Measurements from ENCODE around the gene DUSP7. TPM values are rescaled to one million over a fixed set of nuclear protein-coding genes. Genes with fewer than 3 reads are reported as not detected.

The DUSP7 gene, protein sequence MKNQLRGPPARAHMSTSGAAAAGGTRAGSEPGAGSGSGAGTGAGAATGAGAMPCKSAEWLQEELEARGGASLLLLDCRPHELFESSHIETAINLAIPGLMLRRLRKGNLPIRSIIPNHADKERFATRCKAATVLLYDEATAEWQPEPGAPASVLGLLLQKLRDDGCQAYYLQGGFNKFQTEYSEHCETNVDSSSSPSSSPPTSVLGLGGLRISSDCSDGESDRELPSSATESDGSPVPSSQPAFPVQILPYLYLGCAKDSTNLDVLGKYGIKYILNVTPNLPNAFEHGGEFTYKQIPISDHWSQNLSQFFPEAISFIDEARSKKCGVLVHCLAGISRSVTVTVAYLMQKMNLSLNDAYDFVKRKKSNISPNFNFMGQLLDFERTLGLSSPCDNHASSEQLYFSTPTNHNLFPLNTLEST
- 9.6 and 14.0 TPM in 2 replicates for total RNA-seq (2014; rRNA removed; shearing (Covaris generic))

- DNase-seq (ENCODE audit: low read depth), result peak; percentile 56
These were observed at the start of gene DUSP7 for GRCh38 chr3:52056521-52056967. DUSP7 (minus strand) TSS chr3:52056571; CDS start chr3:52056366, 205 bp downstream.

DNA sequence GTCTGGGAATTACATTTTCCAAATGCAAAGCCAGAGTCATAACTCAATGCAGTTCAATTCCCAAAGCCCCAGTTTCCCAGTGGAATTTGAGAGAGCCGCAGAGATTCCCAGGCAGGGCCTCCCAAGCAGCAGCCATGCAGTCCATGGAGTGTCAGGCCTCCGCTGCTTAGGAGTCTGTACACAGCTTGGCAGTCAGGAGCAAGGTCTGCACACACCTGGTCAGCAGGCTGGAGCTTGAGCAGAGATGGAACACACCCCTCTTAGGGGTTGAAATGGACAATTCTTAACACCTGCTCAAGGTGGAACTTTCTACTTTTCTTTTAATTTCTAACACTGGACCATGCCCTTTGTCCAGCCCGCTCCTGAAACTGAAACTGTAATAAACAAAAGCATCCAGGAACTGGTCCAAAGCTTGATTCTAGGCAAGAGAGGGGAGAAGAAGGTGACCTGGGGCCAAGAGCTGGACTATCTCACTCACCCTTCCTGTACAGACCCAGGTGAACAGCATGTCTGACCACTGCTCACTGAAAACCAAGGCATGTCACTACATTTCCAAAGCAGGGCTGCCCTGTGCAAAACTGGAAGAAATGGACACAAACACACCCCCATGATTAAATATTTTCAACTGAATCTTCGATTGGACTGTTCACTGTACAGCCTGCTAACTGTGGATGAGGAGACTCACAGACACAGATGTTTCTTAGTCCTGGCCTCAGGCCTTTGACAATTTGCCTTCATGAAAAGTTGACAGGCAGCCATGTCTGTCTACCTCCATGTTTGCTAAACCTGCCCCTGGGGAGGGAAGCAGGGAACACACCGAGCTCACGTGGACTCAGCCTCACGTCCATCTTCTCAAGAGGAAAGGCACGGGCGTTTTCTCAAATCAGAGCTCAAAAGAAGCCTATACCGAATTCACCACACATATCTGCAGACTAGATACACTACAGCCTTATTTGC, 48.6 kb upstream of the DUSP7 start:
- DNase-seq (ENCODE audit: low read depth), result no peak

- no peak for DNase-seq (ENCODE audit: low read depth)
These were observed 46.6 kb upstream of the DUSP7 start for GRCh38 chr3:52102934-52103333.

GRCh38 chr3:52099001-52099401, 42.6 kb upstream of the DUSP7 start:
- DNase-seq (ENCODE audit: low read depth), result peak; percentile 70

DNA sequence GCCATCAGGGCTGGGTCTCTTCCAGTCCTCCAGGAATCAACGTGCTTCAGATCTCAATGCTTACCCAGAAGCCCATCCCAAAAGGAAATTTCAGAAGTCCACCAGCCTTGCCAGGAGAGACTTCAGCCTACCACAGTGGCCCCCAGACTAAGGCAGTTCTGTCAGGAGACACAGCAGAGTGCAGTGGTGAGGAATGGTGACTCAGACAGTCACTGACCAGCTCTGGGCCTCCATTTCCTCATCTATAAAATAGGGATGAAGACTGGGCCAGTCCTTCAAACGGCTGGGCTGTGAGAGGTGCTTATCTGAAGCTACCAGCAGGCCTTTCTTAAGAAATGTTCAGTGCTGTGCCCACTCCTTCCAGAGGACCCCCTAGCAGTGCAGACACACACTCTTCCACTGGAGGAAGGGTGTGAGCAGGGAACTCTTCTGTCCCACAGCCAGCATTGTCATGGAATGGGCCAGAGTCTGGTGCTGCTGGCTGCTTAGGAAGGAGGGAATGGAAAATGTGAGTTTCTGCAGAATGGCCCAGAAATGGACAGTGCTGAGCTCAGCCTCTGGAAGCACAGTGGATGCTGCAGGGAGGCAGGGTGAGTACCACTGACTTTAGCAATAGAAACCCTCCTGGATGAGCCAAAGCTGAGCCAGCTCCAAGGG, 41.6 kb upstream of the DUSP7 start:
- DNase-seq (ENCODE audit: low read depth), result no peak

GRCh38 chr3:52095990-52096775, 39.8 kb upstream of the DUSP7 start:
- peak; percentile 42 for DNase-seq (ENCODE audit: low read depth)

DNA sequence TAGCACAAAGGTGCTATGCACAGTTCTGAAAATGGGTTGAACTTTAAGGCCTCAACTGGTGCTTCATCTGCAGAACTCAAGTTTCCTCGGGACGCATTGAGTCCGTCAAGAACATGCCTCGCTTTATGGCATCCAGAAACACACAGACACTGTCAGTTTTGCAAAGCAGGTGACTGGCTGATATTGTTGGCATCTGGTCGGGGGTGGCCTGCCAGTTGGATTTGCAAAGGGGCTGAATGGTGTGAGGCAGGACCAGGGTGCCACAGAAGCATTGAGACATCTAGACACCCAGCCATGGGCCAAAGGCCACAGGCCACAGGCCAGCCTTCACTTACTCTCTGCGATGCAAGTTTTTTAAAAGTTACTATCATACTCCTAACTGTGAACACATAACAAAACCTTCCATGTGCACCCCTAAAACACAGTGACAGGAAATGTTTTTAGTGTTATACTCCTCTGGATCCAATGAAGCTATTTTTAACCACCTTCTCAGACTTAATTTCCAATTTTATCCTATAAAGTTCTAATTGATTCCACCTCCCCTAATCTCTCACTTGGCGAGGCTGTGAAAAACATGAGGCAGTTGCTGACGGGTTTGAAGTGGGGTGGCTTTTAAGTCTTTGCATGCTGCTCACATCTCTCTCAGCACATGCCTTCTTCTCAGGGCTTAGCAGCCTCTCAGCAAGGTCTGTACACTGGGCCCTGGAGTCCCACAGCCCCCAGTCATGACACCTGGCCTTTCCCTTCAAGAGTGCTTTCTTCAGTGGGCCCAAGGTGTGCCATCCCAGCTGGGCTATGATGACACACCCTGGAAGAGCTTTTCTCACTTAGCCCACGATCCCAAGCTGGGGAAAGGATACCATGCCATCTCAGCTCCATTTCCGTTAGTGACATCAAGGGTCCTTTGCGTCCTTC, 38.5 kb upstream of the DUSP7 start:
- DNase-seq (ENCODE audit: low read depth), result no peak

DNA sequence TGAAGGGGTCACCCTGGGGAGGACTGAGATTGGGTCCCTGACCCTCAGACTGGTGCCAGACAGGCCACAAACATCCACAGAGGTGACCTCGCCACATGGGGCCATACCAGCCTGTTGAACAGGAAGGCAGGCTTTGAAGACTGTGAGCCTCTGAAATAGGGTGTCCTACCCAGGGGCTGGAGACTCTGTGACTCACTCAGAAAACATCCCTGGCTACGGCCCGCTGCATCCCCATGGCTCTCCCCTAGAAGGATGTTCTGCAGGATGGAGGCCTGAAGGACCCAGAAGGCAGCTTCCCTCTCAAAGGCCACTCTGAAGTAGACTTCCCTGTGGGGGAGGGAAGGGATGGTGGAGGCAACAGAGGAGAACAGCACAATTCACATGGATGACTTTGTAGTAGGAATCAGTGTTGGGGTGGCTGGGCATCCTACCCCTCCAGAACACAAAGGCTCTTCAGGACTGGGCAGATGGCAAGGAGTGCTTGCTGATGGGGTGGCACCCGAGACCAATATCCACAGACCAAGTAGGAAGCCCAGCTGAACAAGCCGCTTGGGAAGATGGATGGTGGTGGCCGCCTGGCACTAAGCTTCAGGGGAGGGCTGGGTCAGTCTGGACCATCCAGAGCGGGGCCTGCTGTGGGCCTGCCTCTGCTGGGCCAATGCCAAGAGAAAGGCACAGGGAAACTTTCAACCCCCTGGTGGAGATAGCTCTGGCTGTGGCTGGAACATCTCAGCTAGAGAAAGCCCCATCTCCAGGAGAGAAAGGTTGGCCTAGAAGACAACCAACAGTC, 37.6 kb upstream of the DUSP7 start:
- DNase-seq (ENCODE audit: low read depth), result peak; percentile 86

- no peak for DNase-seq (ENCODE audit: low read depth)
These were observed 36.5 kb upstream of the DUSP7 start for GRCh38 chr3:52092891-52093290.

DNA sequence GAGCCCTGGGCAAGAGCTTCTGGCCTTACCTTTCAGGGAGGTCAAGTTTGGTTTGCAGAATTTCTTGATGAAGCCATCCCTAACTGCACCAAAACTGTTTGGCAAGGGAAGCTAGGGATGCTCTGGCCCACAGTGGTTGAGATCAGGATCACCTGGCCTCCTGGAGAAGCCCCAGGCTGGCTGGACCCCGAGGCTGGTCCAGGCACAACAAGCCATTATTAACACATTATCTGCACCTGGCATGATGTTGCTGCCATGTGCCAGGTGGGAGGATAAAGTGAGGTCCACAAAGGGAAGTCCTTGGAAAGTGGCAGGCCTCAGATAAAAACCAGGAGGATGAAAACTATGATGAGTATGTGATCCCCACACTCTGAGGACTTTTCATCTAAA, 35.9 kb upstream of the DUSP7 start:
- no peak for DNase-seq (ENCODE audit: low read depth)

- DNase-seq (ENCODE audit: low read depth), result peak; percentile 17
These were observed 35.4 kb upstream of the DUSP7 start for GRCh38 chr3:52091586-52092270.

DNA sequence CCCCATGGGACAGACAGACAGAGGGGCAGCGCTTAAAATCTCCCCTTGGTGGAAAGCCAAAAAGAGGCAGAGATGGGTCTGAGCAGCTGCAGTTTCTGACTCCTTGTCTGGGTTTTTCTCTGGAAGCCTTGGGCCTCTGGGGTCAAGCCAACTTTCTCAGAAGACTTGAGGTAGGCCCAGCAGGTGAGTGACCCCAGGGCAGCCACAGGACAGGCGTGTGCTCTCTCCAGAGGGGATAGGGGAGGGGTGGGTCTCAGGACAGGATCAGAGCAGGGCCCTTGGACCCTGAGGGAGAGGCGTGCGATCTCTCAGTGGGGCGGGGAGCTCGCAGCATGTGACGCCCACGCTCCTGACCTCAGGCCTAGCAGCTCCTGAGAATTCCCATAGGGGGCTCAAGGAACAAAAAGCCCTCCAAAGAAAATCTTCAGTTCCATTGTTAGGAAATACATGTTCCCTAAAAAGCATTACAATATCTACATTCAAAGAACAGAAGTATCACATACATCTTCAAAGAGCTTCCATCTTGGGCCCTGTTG, 34.6 kb upstream of the DUSP7 start:
- no peak for DNase-seq (ENCODE audit: low read depth)

GRCh38 chr3:52090131-52090932, 34.0 kb upstream of the DUSP7 start:
- peak; percentile 89 for DNase-seq (ENCODE audit: low read depth)

DNA sequence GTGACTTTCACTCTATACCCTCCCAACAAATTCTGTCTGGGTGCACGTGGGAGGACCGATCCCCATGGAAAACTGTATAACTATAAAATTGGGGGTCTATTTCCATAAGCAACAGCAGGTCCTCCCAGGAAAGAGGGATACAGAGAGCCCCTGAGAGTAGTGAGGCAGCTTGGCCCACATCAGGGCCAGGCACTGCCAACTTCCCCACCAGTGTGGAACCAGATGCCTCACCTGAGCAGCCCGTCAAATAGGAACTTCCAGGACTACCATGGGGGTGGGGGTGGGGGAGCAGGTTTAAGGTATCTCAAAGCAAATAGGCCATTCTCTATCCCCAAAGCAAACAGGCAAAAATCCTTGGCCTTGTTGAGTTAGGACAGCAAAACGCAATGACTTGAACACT, 33.3 kb upstream of the DUSP7 start:
- DNase-seq (ENCODE audit: low read depth), result no peak

- peak; percentile 67 for DNase-seq (ENCODE audit: low read depth)
These were observed 32.3 kb upstream of the DUSP7 start for GRCh38 chr3:52088445-52089367.

DNA sequence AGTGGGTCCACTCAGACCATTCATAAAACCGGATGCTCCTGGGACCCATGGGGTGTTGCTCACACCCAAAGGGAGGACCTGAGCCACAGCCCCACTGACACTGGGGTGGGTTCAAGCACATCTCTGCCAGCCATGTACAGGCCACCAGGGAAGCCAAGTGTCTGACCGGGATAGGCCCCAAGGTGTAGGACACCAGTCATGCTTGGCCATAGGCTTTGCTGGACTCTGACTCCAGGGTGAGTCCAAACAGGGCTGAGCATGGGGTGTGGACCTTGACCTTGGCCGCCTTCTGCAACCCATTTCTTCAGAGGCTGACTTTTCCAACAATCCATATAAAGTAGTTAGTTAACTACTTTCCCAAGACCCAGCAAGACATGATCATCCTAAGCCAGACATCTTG, 31.4 kb upstream of the DUSP7 start:
- DNase-seq (ENCODE audit: low read depth), result no peak
